Measurements from ENCODE around the gene IL1RAP.

IL1RAP gene

GRCh38 chr3:190556351-190556750 is 42.5 kb downstream of the IL1RAP start:
- Histone ChIP-seq H3K27me3 (ENCODE audit: control insufficient read depth, insufficient read depth, low read length) (no peaks in the 10 kb centered on the region), H3K4me1 (ENCODE audit: control insufficient read depth, insufficient read depth, low read length) (no peaks in the 10 kb centered on the region; the same call in 1 of the 2 replicates), H3K27ac (ENCODE audit: low read length) (no peak overlapping the region), H3K36me3 (ENCODE audit: control insufficient read depth, insufficient read depth, low read length) (no peaks in the 10 kb centered on the region), H3K9me3 (ENCODE audit: control insufficient read depth, insufficient read depth, low read length) (no peaks in the 10 kb centered on the region), H3K4me3 (ENCODE audit: low read length) (no peak overlapping the region)
- no peak for DNase-seq (ENCODE audit: low read depth, low spot score)
- WGBS (ENCODE audit: insufficient coverage, insufficient read length) = no CpG with 5 or more reads among the region's 2 CpGs

GRCh38 chr3:190557296-190557695 is 43.4 kb downstream of the IL1RAP start:
- DNase-seq (ENCODE audit: low read depth, low spot score) = no peak
- Histone ChIP-seq H3K36me3 (ENCODE audit: control insufficient read depth, insufficient read depth, low read length) (no peaks in the 10 kb centered on the region), H3K27me3 (ENCODE audit: control insufficient read depth, insufficient read depth, low read length) (no peaks in the 10 kb centered on the region), H3K9me3 (ENCODE audit: control insufficient read depth, insufficient read depth, low read length) (no peaks in the 10 kb centered on the region), H3K27ac (ENCODE audit: low read length) (no peak overlapping the region), H3K4me1 (ENCODE audit: control insufficient read depth, insufficient read depth, low read length) (no peaks in the 10 kb centered on the region; the same call in 1 of the 2 replicates), H3K4me3 (ENCODE audit: low read length) (no peak overlapping the region)

GRCh38 chr3:190558316-190558715 is 44.4 kb downstream of the IL1RAP start:
- no peak overlapping the region for H3K27ac ChIP-seq (ENCODE audit: low read length)
- H3K9me3 ChIP-seq (ENCODE audit: control insufficient read depth, insufficient read depth, low read length) = no peaks in the 10 kb centered on the region
- H3K4me3 ChIP-seq (ENCODE audit: low read length) = no peak overlapping the region
- DNase-seq (ENCODE audit: low read depth, low spot score) = no peak
- WGBS (ENCODE audit: insufficient coverage, insufficient read length) = no CpG with 5 or more reads among the region's 1 CpG
- H3K4me1 ChIP-seq (ENCODE audit: control insufficient read depth, insufficient read depth, low read length) = no peaks in the 10 kb centered on the region; the same call in 1 of the 2 replicates
- H3K36me3 ChIP-seq (ENCODE audit: control insufficient read depth, insufficient read depth, low read length) = no peaks in the 10 kb centered on the region
- no peaks in the 10 kb centered on the region for H3K27me3 ChIP-seq (ENCODE audit: control insufficient read depth, insufficient read depth, low read length)

- no CpG with 5 or more reads among the region's 2 CpGs for WGBS (ENCODE audit: insufficient coverage, insufficient read length)
- DNase-seq (ENCODE audit: low read depth, low spot score) = no peak
- Histone ChIP-seq H3K36me3 (ENCODE audit: control insufficient read depth, insufficient read depth, low read length) (no peaks in the 10 kb centered on the region), H3K27ac (ENCODE audit: low read length) (no peak overlapping the region), H3K9me3 (ENCODE audit: control insufficient read depth, insufficient read depth, low read length) (no peaks in the 10 kb centered on the region), H3K27me3 (ENCODE audit: control insufficient read depth, insufficient read depth, low read length) (no peaks in the 10 kb centered on the region), H3K4me3 (ENCODE audit: low read length) (no peak overlapping the region), H3K4me1 (ENCODE audit: control insufficient read depth, insufficient read depth, low read length) (no peaks in the 10 kb centered on the region; the same call in 1 of the 2 replicates)
Measured at GRCh38 chr3:190558796-190559195, 44.9 kb downstream of the IL1RAP start.

DNA sequence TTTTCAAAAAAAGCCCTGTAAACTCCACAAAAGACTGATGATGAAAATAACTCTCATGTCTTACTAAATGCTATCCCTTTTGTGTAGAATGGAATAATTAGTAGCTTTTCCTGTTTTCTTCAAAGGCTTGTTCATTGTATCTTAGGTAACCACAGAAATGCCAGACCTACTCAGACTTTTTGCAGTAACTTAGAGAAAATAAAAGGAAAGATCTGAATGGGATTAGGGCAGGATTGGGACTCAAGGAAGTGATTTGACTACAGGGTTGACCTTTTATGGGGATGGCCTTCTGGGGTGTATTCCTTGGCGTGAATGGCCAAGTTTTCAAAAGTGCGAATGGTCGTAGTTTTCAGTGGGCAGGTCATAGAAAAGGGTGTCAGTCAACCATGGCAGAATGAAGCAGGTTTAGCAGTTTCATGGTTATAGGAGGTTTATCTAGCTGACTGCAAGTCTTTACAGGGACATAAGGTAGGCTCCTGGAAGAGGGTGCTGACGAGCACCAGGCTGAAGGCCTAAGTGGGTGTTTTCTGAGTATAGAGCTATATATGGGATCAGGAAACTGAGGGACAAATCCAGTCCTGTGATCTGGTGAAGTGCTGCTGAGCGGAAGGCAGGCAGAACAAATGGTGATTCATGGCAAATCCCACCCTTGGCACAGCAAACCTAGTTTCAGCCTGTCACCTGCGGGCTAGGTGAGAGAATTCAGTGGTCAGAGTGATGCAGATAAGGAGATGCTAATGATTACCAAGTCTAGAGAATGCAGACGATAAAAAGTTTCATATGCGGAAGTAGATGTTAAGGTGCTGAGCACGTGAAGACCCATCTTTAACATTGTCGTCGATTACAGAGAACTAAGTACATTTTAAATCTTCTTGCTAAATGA is 46.4 kb downstream of the IL1RAP start:
- H3K27ac ChIP-seq (ENCODE audit: low read length) = no peak overlapping the region
- WGBS (ENCODE audit: insufficient coverage, insufficient read length) = no CpG with 5 or more reads among the region's 11 CpGs
- no peaks in the 10 kb centered on the region for H3K4me1 ChIP-seq (ENCODE audit: control insufficient read depth, insufficient read depth, low read length)
- H3K36me3 ChIP-seq (ENCODE audit: control insufficient read depth, insufficient read depth, low read length) = no peaks in the 10 kb centered on the region
- H3K9me3 ChIP-seq (ENCODE audit: control insufficient read depth, insufficient read depth, low read length) = no peaks in the 10 kb centered on the region
- no peaks in the 10 kb centered on the region for H3K27me3 ChIP-seq (ENCODE audit: control insufficient read depth, insufficient read depth, low read length)
- DNase-seq (ENCODE audit: low read depth, low spot score) = no peak
- H3K4me3 ChIP-seq (ENCODE audit: low read length) = no peak overlapping the region

DNA sequence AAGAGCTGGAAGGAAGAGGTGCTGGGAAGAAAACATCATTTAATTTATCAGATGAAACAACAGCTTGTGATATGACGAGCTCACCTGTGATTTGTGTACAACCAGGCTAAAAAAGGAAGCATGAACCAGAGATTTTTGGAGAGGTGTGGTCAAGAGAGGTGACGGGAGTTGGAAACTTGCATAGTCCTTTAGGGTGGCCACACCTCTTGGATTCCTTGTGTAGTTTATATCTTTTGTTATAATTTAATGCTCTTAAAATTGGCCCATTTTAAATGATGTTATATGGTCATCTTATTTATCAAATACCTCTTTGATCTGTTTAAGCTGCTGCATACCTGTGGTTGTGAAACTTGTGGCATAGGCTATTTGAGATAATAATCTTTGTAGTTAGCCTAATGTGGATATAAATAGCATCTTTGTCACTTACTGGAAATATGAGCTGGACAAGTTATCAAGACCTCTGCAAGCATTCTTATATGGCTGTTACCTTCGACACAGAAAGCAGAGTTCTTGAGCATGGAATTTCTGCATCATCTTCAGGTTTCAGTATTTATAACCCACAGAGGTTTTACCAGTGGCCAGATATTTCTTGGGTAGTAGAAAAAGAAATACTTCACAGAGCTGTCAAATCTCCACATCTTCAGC is 49.1 kb downstream of the IL1RAP start:
- no peaks in the 10 kb centered on the region for H3K4me1 ChIP-seq (ENCODE audit: control insufficient read depth, insufficient read depth, low read length)
- no CpG with 5 or more reads among the region's 3 CpGs for WGBS (ENCODE audit: insufficient coverage, insufficient read length)

GRCh38 chr3:190564175-190564574 is 50.3 kb downstream of the IL1RAP start:
- no peaks in the 10 kb centered on the region for H3K4me1 ChIP-seq (ENCODE audit: control insufficient read depth, insufficient read depth, low read length)
- no peak for DNase-seq (ENCODE audit: low read depth, low spot score)
- H3K27ac ChIP-seq (ENCODE audit: low read length) = no peak overlapping the region
- H3K4me3 ChIP-seq (ENCODE audit: low read length) = no peak overlapping the region
- no peaks in the 10 kb centered on the region for H3K9me3 ChIP-seq (ENCODE audit: control insufficient read depth, insufficient read depth, low read length)
- no peaks in the 10 kb centered on the region for H3K36me3 ChIP-seq (ENCODE audit: control insufficient read depth, insufficient read depth, low read length)
- WGBS (ENCODE audit: insufficient coverage, insufficient read length) = no CpG with 5 or more reads among the region's 2 CpGs
- H3K27me3 ChIP-seq (ENCODE audit: control insufficient read depth, insufficient read depth, low read length) = no peaks in the 10 kb centered on the region

More for the DNA sequence above, 49.1 kb downstream of the IL1RAP start:
- no peaks in the 10 kb centered on the region for H3K9me3 ChIP-seq (ENCODE audit: control insufficient read depth, insufficient read depth, low read length)
- no peaks in the 10 kb centered on the region for H3K27me3 ChIP-seq (ENCODE audit: control insufficient read depth, insufficient read depth, low read length)
- H3K4me3 ChIP-seq (ENCODE audit: low read length) = no peak overlapping the region
- H3K27ac ChIP-seq (ENCODE audit: low read length) = no peak overlapping the region
- DNase-seq (ENCODE audit: low read depth, low spot score) = no peak
- H3K36me3 ChIP-seq (ENCODE audit: control insufficient read depth, insufficient read depth, low read length) = no peaks in the 10 kb centered on the region

DNA sequence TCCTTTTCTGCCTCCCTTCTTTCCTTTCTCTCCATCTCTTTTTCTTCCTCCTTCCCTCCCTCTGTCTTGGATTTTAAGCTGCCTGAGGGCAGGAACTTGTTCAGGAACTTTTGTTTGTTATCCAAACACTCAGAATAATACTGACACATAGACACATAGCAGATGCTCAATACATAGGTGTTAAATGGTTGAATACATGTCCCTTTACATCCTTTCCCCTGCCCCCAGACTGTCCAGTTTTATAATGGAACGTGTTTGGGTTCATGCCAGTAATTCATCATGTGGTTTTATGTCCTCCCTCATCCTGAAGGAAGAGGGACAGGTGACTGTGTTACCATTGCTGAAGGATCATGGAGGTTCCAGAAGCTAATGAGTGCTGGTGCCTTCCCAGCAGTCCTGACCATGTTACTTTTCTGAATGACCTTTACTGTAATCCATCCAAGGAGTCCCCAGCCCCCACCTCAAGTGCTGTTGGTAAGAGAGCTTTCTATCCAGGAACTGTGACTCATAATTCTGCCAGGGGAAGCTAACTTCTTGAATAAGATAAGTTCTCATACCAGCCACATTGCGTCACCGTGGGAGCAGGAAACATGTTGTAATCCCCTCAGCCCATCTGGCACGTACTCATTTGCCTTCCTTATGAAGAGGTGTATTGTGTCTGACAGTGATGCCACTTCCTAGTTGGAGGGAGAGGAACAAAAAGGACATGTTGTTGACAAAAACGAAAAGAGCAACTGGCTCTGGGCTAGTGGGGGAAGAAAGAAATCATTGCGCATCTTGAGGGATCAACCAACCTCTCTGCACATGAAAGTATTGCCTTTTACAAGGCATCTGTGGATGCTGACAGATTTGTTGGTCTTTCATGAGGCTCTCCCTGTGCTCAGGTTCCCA is 52.4 kb downstream of the IL1RAP start:
- Histone ChIP-seq H3K36me3 (ENCODE audit: control insufficient read depth, insufficient read depth, low read length) (no peaks in the 10 kb centered on the region), H3K4me1 (ENCODE audit: control insufficient read depth, insufficient read depth, low read length) (no peaks in the 10 kb centered on the region), H3K4me3 (ENCODE audit: low read length) (no peak overlapping the region), H3K27me3 (ENCODE audit: control insufficient read depth, insufficient read depth, low read length) (no peaks in the 10 kb centered on the region), H3K27ac (ENCODE audit: low read length) (no peak overlapping the region), H3K9me3 (ENCODE audit: control insufficient read depth, insufficient read depth, low read length) (no peaks in the 10 kb centered on the region)
- no peak for DNase-seq (ENCODE audit: low read depth, low spot score)
- no CpG with 5 or more reads among the region's 6 CpGs for WGBS (ENCODE audit: insufficient coverage, insufficient read length)

DNA sequence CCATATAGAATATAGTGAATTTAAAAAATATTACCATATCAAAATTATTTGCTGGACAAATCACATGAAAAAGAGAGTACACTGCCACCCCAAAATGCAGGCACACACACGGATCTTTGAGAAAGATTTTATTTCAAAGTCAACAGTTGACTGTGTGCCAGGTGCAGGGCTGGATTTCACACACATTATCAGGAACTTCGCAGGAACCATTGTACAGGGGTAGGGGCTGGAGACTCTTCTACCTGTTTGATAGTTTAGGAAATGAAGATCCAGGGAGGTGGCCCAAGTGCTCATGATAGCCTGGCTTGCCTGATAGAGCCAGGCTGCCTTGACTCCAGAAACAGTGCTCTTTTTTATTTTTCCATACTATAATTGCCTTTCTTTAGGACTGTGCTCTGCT is 54.2 kb downstream of the IL1RAP start:
- Histone ChIP-seq H3K4me3 (ENCODE audit: low read length) (no peak overlapping the region), H3K4me1 (ENCODE audit: control insufficient read depth, insufficient read depth, low read length) (no peaks in the 10 kb centered on the region), H3K36me3 (ENCODE audit: control insufficient read depth, insufficient read depth, low read length) (no peaks in the 10 kb centered on the region), H3K9me3 (ENCODE audit: control insufficient read depth, insufficient read depth, low read length) (no peaks in the 10 kb centered on the region), H3K27me3 (ENCODE audit: control insufficient read depth, insufficient read depth, low read length) (no peaks in the 10 kb centered on the region), H3K27ac (ENCODE audit: low read length) (no peak overlapping the region)
- DNase-seq (ENCODE audit: low read depth, low spot score) = no peak
- WGBS (ENCODE audit: insufficient coverage, insufficient read length) = no CpG with 5 or more reads among the region's 2 CpGs

DNA sequence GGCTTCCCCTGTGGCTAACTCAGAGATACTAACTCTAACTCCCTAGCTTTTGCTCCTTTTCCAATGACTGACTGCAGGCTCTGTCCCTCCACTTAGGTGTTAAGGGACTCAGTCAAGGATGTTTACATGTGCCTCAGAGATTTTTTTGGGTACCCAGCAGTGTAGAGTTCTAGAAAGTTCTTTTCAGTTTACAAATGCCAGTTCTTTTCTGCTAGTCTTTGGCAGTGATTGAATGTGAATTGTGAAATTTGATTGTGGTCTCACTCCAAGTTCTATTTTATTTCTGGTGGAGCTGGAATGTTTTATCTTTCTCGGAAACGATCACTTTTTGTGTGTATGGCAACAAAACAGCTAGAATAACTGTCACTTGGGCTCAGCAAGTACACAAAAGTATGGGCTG is 60.6 kb downstream of the IL1RAP start:
- Histone ChIP-seq H3K27ac (ENCODE audit: low read length) (no peak overlapping the region), H3K27me3 (ENCODE audit: control insufficient read depth, insufficient read depth, low read length) (no peaks in the 10 kb centered on the region), H3K4me1 (ENCODE audit: control insufficient read depth, insufficient read depth, low read length) (no peaks in the 10 kb centered on the region), H3K9me3 (ENCODE audit: control insufficient read depth, insufficient read depth, low read length) (no peaks in the 10 kb centered on the region), H3K36me3 (ENCODE audit: control insufficient read depth, insufficient read depth, low read length) (no peaks in the 10 kb centered on the region), H3K4me3 (ENCODE audit: low read length) (no peak overlapping the region)
- no peak for DNase-seq (ENCODE audit: low read depth, low spot score)
- no CpG with 5 or more reads among the region's 2 CpGs for WGBS (ENCODE audit: insufficient coverage, insufficient read length)
